Parathyroid adenoma (tissue), 2 donors: ENCODE data around the gene MEF2B.

Source experiments
- H2AFZ ChIP-seq: fragments of 300-600 bp; sonication (generic); one replicate; pipeline ENCODE4 v1.7.0; 2017; ENCODE audit warnings: antibody characterized with exemption, mild to moderate bottlenecking
- H3K27ac ChIP-seq: fragments of 300-600 bp; sonication (generic); one replicate; pipeline ENCODE4 v1.7.0; 2017
- H3K27me3 ChIP-seq: fragments of 300-600 bp; sonication (generic); one replicate; pipeline ENCODE4 v1.7.0; 2017; ENCODE audit warnings: low read length; ENCODE audit not compliant: control insufficient read depth, insufficient read depth
- H3K36me3 ChIP-seq: fragments of 300-600 bp; sonication (generic); one replicate; pipeline ENCODE4 v1.7.0; 2017; ENCODE audit warnings: low read length; ENCODE audit not compliant: control insufficient read depth, insufficient read depth
- H3K4me1 ChIP-seq: fragments of 300-600 bp; sonication (generic); one replicate; pipeline ENCODE4 v1.7.0; 2017; ENCODE audit warnings: control low read depth
- H3K4me2 ChIP-seq: fragments of 300-600 bp; sonication (generic); one replicate; pipeline ENCODE4 v1.7.0; 2017; ENCODE audit warnings: low read length
- H3K4me3 ChIP-seq: fragments of 300-600 bp; sonication (generic); one replicate; pipeline ENCODE4 v1.7.0; 2017; ENCODE audit warnings: low read depth, low read length
- H3K79me2 ChIP-seq: fragments of 300-600 bp; sonication (generic); one replicate; pipeline ENCODE4 v1.7.0; 2017; ENCODE audit warnings: control low read depth
- H3K9ac ChIP-seq: fragments of 300-600 bp; sonication (generic); one replicate; pipeline ENCODE4 v1.7.0; 2017; ENCODE audit warnings: mild to moderate bottlenecking
- H3K9me3 ChIP-seq: fragments of 300-600 bp; sonication (generic); one replicate; pipeline ENCODE4 v1.7.0; 2017; ENCODE audit warnings: low read length; ENCODE audit not compliant: control insufficient read depth
- TF ChIP-seq, protein P1 (sequence below): fragments of 300-600 bp; sonication (generic); IDR thresholded peaks from one replicate; pipeline ENCODE4 v1.7.0; 2017; ENCODE audit warnings: antibody characterized with exemption, mild to moderate bottlenecking
- donor health status: primary hyperparathyroidism.

The MEF2B gene

DNA sequence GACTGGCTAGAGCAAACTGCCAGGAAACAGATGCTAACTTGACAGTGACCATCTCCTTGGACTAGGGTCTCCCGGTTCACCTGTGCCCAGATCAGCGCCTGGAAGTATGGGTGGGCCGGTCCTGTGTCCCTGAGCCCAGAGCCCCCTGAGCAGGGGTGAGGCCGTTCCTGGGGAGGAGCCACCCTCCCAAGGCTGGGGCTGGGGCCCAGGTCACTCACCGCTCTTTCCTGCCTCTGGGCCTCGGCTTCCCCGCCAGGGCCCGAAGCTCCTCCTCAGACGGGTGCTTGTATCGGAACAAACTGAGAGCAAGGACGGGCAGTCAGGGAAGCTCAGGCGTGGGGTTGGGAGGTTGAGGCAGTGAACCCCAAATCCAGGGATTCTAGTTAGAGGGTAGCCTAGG is 37.2 kb downstream of the MEF2B start:
- Histone ChIP-seq H3K4me3 (no peak overlapping the region), H3K79me2 (peaks cover 5% of the 10 kb centered on the region), H3K4me1 (peaks cover 4% of the 10 kb centered on the region), H3K9ac (no peak overlapping the region), H2AFZ (no peak overlapping the region), H3K27ac (no peak overlapping the region), H3K27me3 (no peaks in the 10 kb centered on the region), H3K4me2 (no peak overlapping the region), H3K36me3 (no peaks in the 10 kb centered on the region), H3K9me3 (no peaks in the 10 kb centered on the region)
- TF ChIP-seq, protein P1, sequence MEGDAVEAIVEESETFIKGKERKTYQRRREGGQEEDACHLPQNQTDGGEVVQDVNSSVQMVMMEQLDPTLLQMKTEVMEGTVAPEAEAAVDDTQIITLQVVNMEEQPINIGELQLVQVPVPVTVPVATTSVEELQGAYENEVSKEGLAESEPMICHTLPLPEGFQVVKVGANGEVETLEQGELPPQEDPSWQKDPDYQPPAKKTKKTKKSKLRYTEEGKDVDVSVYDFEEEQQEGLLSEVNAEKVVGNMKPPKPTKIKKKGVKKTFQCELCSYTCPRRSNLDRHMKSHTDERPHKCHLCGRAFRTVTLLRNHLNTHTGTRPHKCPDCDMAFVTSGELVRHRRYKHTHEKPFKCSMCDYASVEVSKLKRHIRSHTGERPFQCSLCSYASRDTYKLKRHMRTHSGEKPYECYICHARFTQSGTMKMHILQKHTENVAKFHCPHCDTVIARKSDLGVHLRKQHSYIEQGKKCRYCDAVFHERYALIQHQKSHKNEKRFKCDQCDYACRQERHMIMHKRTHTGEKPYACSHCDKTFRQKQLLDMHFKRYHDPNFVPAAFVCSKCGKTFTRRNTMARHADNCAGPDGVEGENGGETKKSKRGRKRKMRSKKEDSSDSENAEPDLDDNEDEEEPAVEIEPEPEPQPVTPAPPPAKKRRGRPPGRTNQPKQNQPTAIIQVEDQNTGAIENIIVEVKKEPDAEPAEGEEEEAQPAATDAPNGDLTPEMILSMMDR: no peak

DNA sequence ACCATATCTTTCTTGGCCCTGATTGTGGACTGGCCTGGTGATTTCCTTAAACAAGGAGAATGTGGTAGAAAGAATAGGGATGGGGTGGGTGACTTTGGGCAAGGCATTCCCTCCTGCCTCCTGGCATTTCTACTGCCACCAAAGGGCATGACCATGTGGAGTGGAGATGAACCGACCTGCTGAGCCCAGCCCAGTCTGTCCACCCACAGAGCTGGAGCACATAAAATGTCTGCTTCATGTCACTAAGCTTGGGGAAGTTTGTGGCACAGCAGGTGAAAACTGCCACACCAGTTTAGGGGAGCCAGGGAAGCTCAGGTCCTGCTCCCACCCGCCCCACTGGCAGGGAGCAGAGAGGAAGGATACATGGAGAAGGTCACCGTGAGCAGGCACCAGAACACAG is 38.1 kb downstream of the MEF2B start:
- H3K4me1 ChIP-seq: peaks cover under 1% of the 10 kb centered on the region
- no peaks in the 10 kb centered on the region for H3K36me3 ChIP-seq
- no peak overlapping the region for H3K4me2 ChIP-seq
- H2AFZ ChIP-seq: no peak overlapping the region
- no peaks in the 10 kb centered on the region for H3K9me3 ChIP-seq
- H3K27me3 ChIP-seq: no peaks in the 10 kb centered on the region
- no peak overlapping the region for H3K4me3 ChIP-seq
- no peaks in the 10 kb centered on the region for H3K79me2 ChIP-seq
- TF ChIP-seq, protein P1: no peak
- no peak overlapping the region for H3K9ac ChIP-seq
- H3K27ac ChIP-seq: no peak overlapping the region

- Histone ChIP-seq H3K36me3 (no peaks in the 10 kb centered on the region), H3K27ac (no peak overlapping the region), H3K9me3 (no peaks in the 10 kb centered on the region), H3K9ac (no peak overlapping the region), H3K4me1 (no peaks in the 10 kb centered on the region), H3K4me2 (no peak overlapping the region), H3K79me2 (no peaks in the 10 kb centered on the region), H3K4me3 (no peak overlapping the region), H2AFZ (no peak overlapping the region), H3K27me3 (no peaks in the 10 kb centered on the region)
- TF ChIP-seq, protein P1: no peak
Measured at GRCh38 chr19:19126102-19126501, 44.0 kb downstream of the MEF2B start.

GRCh38 chr19:19123386-19123785 is 46.7 kb downstream of the MEF2B start:
- Histone ChIP-seq H3K27ac (no peak overlapping the region), H2AFZ (no peak overlapping the region), H3K27me3 (no peaks in the 10 kb centered on the region), H3K36me3 (no peaks in the 10 kb centered on the region), H3K4me3 (no peak overlapping the region), H3K9me3 (no peaks in the 10 kb centered on the region), H3K79me2 (no peaks in the 10 kb centered on the region), H3K4me2 (no peak overlapping the region), H3K4me1 (no peaks in the 10 kb centered on the region), H3K9ac (no peak overlapping the region)
- TF ChIP-seq, protein P1: no peak

GRCh38 chr19:19122902-19123301 is 47.2 kb downstream of the MEF2B start:
- Histone ChIP-seq H3K9ac (no peak overlapping the region), H3K4me2 (no peak overlapping the region), H3K4me1 (no peaks in the 10 kb centered on the region), H2AFZ (no peak overlapping the region), H3K27ac (no peak overlapping the region), H3K36me3 (no peaks in the 10 kb centered on the region), H3K27me3 (no peaks in the 10 kb centered on the region), H3K4me3 (no peak overlapping the region), H3K9me3 (no peaks in the 10 kb centered on the region), H3K79me2 (no peaks in the 10 kb centered on the region)
- TF ChIP-seq, protein P1: no peak
